H9 (cell line): ENCODE results near the gene BRPF1. TPM values are rescaled to one million over a fixed set of nuclear protein-coding genes. Genes with fewer than 3 reads are reported as not detected.

Source experiments
- DNase-seq: peaks from one replicate; pipeline ENCODE4 v3.0.0-alpha.2; 2017
- H2AFZ ChIP-seq: one replicate; pipeline ENCODE4 v1.6.1; 2013; ENCODE audit warnings: mild to moderate bottlenecking, low read length, control low read depth, moderate library complexity
- H2AK5ac ChIP-seq: 2 replicates; pipeline ENCODE4 v1.6.1; 2013; ENCODE audit warnings: low read length, control low read depth, mixed read lengths; ENCODE audit not compliant: insufficient read length
- H2BK120ac ChIP-seq: one replicate; pipeline ENCODE4 v1.6.1; 2013; ENCODE audit warnings: low read depth, mild to moderate bottlenecking, low read length, control low read depth, inconsistent platforms; ENCODE audit not compliant: poor library complexity, severe bottlenecking
- H2BK12ac ChIP-seq: 2 replicates; pipeline ENCODE4 v1.6.1; 2013; ENCODE audit warnings: low read length, control low read depth, mixed read lengths, low read depth; ENCODE audit not compliant: insufficient read length
- H2BK15ac ChIP-seq: 2 replicates; pipeline ENCODE4 v1.6.1; 2013; ENCODE audit warnings: low read depth, low read length, control low read depth
- H2BK20ac ChIP-seq: one replicate; pipeline ENCODE4 v1.6.1; 2013; ENCODE audit warnings: low read depth, mild to moderate bottlenecking, low read length, control low read depth, inconsistent platforms; ENCODE audit not compliant: poor library complexity, severe bottlenecking
- H2BK5ac ChIP-seq: 2 replicates; pipeline ENCODE4 v1.6.1; 2013; ENCODE audit warnings: low read length, control low read depth, mixed read lengths; ENCODE audit not compliant: insufficient read length
- H3K14ac ChIP-seq: 2 replicates; pipeline ENCODE4 v1.6.1; 2013; ENCODE audit warnings: low read length, control low read depth; ENCODE audit not compliant: insufficient read depth
- H3K18ac ChIP-seq: 2 replicates; pipeline ENCODE4 v1.6.1; 2013; ENCODE audit warnings: low read depth, mild to moderate bottlenecking, mixed read lengths, low read length, control low read depth; ENCODE audit not compliant: insufficient read length
- H3K23ac ChIP-seq: 2 replicates; pipeline ENCODE4 v1.6.1; 2013; ENCODE audit warnings: low read length, control low read depth, mixed read lengths, low read depth; ENCODE audit not compliant: insufficient read length
- H3K23me2 ChIP-seq: 2 replicates; pipeline ENCODE4 v1.6.1; 2013; ENCODE audit warnings: low read depth, mild to moderate bottlenecking, mixed read lengths, low read length, control low read depth; ENCODE audit not compliant: insufficient read length, poor library complexity, severe bottlenecking
- H3K27ac ChIP-seq: 2 replicates; pipeline ENCODE4 v1.5.1; 2013; ENCODE audit warnings: low read length, control low read depth, mixed read lengths, low read depth; ENCODE audit not compliant: insufficient read length
- H3K27me3 ChIP-seq: 2 replicates; pipeline ENCODE4 v1.6.1; 2013; ENCODE audit warnings: low read length, control low read depth, inconsistent platforms; ENCODE audit not compliant: insufficient read depth
- H3K4ac ChIP-seq: 2 replicates; pipeline ENCODE4 v1.6.1; 2013; ENCODE audit warnings: low read depth, mild to moderate bottlenecking, control low read depth, inconsistent platforms, low read length, moderate library complexity
- H3K4me1 ChIP-seq: 2 replicates; pipeline ENCODE4 v1.6.1; 2013; ENCODE audit warnings: low read length, control low read depth, inconsistent platforms; ENCODE audit not compliant: insufficient read depth
- H3K4me2 ChIP-seq: 2 replicates; pipeline ENCODE4 v1.6.1; 2013; ENCODE audit warnings: low read length, control low read depth, mixed read lengths; ENCODE audit not compliant: insufficient read length, insufficient read depth
- H3K56ac ChIP-seq: 2 replicates; pipeline ENCODE4 v1.6.1; 2013; ENCODE audit warnings: low read depth, mild to moderate bottlenecking, mixed read lengths, low read length, control low read depth; ENCODE audit not compliant: insufficient read length
- H3K79me1 ChIP-seq: 2 replicates; pipeline ENCODE4 v1.6.1; 2013; ENCODE audit warnings: low read depth, mild to moderate bottlenecking, moderate library complexity, low read length, control low read depth, inconsistent platforms; ENCODE audit not compliant: insufficient read depth, poor library complexity, severe bottlenecking
- H3K79me2 ChIP-seq: 2 replicates; pipeline ENCODE4 v1.6.1; 2013; ENCODE audit warnings: low read length, control low read depth, inconsistent platforms; ENCODE audit not compliant: insufficient read depth
- H3K9ac ChIP-seq: 2 replicates; pipeline ENCODE4 v1.6.1; 2013; ENCODE audit warnings: low read length, control low read depth, mixed read lengths; ENCODE audit not compliant: insufficient read length; ENCODE audit errors: extremely low read depth
- H3K9me3 ChIP-seq: one replicate; pipeline ENCODE4 v1.6.1; 2013; ENCODE audit warnings: low read depth, low read length, inconsistent platforms; ENCODE audit not compliant: control insufficient read depth
- H3T11ph ChIP-seq: one replicate; pipeline ENCODE4 v1.6.1; 2013; ENCODE audit warnings: mild to moderate bottlenecking, low read length, control low read depth, inconsistent platforms
- H4K20me1 ChIP-seq: one replicate; pipeline ENCODE4 v1.6.1; 2013; ENCODE audit not compliant: control insufficient read depth, insufficient read length, insufficient read depth
- H4K5ac ChIP-seq: 2 replicates; pipeline ENCODE4 v1.6.1; 2013; ENCODE audit warnings: low read depth, mild to moderate bottlenecking, mixed read lengths, low read length, control low read depth; ENCODE audit not compliant: insufficient read length
- H4K8ac ChIP-seq: replicated peaks from 2 replicates; pipeline ENCODE4 v1.6.1; 2013; ENCODE audit warnings: low read length, control low read depth, mixed read lengths, low read depth; ENCODE audit not compliant: insufficient read length
- H4K91ac ChIP-seq: 2 replicates; pipeline ENCODE4 v1.6.1; 2013; ENCODE audit warnings: low read depth, mild to moderate bottlenecking, moderate library complexity, mixed read lengths, low read length, control low read depth; ENCODE audit not compliant: insufficient read length
- H3K27ac Mint-ChIP-seq, 3 experiments: 2 replicates in 2 of 3; 3 replicates in 1 of 3; pipeline ENCODE4 v1.8.0; 2020 to 2021; ENCODE audit warnings: mixed read lengths in 3 of 3, mild to moderate bottlenecking in 1 of 3, moderate library complexity in 1 of 3
- H3K27me3 Mint-ChIP-seq: 2 replicates; pipeline ENCODE4 v1.8.0; 2021; ENCODE audit warnings: low read depth, mild to moderate bottlenecking, moderate library complexity, mixed read lengths
- H3K36me3 Mint-ChIP-seq, 3 experiments: 2 replicates in 2 of 3; 3 replicates in 1 of 3; pipeline ENCODE4 v1.8.0; 2020 to 2021; ENCODE audit warnings: low read depth in 3 of 3, mixed read lengths in 3 of 3; ENCODE audit not compliant: insufficient read depth in 1 of 3
- H3K4me1 Mint-ChIP-seq, 2 experiments: 2 replicates each; pipeline ENCODE4 v1.8.0; 2020; ENCODE audit warnings: mixed read lengths in 2 of 2
- H3K4me3 Mint-ChIP-seq, 2 experiments: 2 replicates in 1 of 2; 3 replicates in 1 of 2; pipeline ENCODE4 v1.8.0; 2020 to 2021; ENCODE audit warnings: mild to moderate bottlenecking in 2 of 2, mixed read lengths in 2 of 2, moderate library complexity in 1 of 2
- H3K9me3 Mint-ChIP-seq, 2 experiments: 2 replicates in 1 of 2; 3 replicates in 1 of 2; pipeline ENCODE4 v1.8.0; 2020; ENCODE audit warnings: mild to moderate bottlenecking in 2 of 2, mixed read lengths in 2 of 2, moderate library complexity in 1 of 2
- WGBS: extraction: QIAGEN DNeasy Blood & Tissue Kit; methylation state at CpG from one replicate; pipeline ENCODE4 v1.1.7; 2013; ENCODE audit warnings: missing lambda C conversion rate, low lambda C conversion rate, mixed read lengths; ENCODE audit not compliant: insufficient read length; ENCODE audit errors: extremely low coverage; 5-methylcytosine and 5-hydroxymethylcytosine counted together
- total RNA-seq: library from RNA; stranded (reverse); gene quantifications from 2 replicates; pipeline ENCODE4 v1.2.1, GENCODE V29; 2021
- TF ChIP-seq, protein P1 (sequence below): fragments of 200-600 bp; sonication (generic); conservative IDR thresholded peaks from 3 replicates; pipeline ENCODE4 v1.8.0; 2021; ENCODE audit warnings: antibody characterized with exemption, mild to moderate bottlenecking

Gene BRPF1
- total RNA-seq, 1 experiment from 2014 or later = 38.6 TPM

DNA sequence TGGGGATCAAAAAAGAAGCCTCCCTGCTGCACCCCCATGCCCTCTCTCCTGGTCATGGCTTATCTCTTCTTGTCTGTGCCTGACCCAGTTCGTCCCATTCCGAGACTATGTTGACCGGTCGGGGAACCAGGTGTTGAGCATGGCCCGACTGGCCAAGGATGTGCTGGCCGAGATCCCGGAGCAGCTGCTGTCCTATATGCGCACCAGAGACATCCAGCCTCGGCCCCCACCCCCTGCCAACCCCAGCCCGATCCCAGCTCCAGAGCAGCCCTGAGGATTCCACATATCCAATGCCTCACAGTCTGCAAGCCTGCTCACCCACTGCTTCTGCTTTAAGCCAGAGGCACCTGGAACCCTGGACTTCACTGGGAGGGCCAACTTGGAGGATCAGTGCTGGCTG is 2.1 kb upstream of the BRPF1 start:
- peaks cover 25 to 33% of the 10 kb centered on the region in 2 experiments for H3K4me1 Mint-ChIP-seq
- TF ChIP-seq, protein P1, sequence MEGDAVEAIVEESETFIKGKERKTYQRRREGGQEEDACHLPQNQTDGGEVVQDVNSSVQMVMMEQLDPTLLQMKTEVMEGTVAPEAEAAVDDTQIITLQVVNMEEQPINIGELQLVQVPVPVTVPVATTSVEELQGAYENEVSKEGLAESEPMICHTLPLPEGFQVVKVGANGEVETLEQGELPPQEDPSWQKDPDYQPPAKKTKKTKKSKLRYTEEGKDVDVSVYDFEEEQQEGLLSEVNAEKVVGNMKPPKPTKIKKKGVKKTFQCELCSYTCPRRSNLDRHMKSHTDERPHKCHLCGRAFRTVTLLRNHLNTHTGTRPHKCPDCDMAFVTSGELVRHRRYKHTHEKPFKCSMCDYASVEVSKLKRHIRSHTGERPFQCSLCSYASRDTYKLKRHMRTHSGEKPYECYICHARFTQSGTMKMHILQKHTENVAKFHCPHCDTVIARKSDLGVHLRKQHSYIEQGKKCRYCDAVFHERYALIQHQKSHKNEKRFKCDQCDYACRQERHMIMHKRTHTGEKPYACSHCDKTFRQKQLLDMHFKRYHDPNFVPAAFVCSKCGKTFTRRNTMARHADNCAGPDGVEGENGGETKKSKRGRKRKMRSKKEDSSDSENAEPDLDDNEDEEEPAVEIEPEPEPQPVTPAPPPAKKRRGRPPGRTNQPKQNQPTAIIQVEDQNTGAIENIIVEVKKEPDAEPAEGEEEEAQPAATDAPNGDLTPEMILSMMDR = no peak
- no peaks in the 10 kb centered on the region; a peak in 1 of 5 replicates for H3K9me3 Mint-ChIP-seq
- H3K14ac ChIP-seq = no peak overlapping the region
- peaks cover 14% of the 10 kb centered on the region for H3K23me2 ChIP-seq
- no peak overlapping the region for H3K4me3 Mint-ChIP-seq
- H4K8ac ChIP-seq = no peak overlapping the region
- H3T11ph ChIP-seq = no peak overlapping the region
- H4K91ac ChIP-seq = no peak overlapping the region
- no peak overlapping the region for H2AK5ac ChIP-seq
- no peak overlapping the region for H2AFZ ChIP-seq
- no peak overlapping the region for H4K5ac ChIP-seq
- H3K79me2 ChIP-seq = peaks cover 13% of the 10 kb centered on the region; the same call in 1 of the 2 replicates
- no peak overlapping the region for H3K4me2 ChIP-seq
- H3K79me1 ChIP-seq = peaks cover 4% of the 10 kb centered on the region
- no peak overlapping the region for H3K23ac ChIP-seq
- H2BK5ac ChIP-seq = no peak overlapping the region
- no peak overlapping the region for H3K18ac ChIP-seq
- H4K20me1 ChIP-seq = peaks cover 2% of the 10 kb centered on the region
- H2BK12ac ChIP-seq = no peak overlapping the region
- H2BK20ac ChIP-seq = no peak overlapping the region
- no peak overlapping the region for H3K4ac ChIP-seq
- H3K27me3 Mint-ChIP-seq = no peaks in the 10 kb centered on the region
- H2BK120ac ChIP-seq = no peak overlapping the region
- no peaks in the 10 kb centered on the region for H3K9me3 ChIP-seq
- H3K36me3 Mint-ChIP-seq = peaks cover 2 to 13% (median 8%) of the 10 kb centered on the region in 3 experiments; a peak in 5 of 7 replicates
- H3K9ac ChIP-seq = no peak overlapping the region
- no peak overlapping the region for H2BK15ac ChIP-seq
- no peak overlapping the region for H3K56ac ChIP-seq
- H3K4me1 ChIP-seq = no peaks in the 10 kb centered on the region
- H3K27ac Mint-ChIP-seq = no peak overlapping the region
- no peak overlapping the region for H3K27ac ChIP-seq
- WGBS = no CpG with 5 or more reads among the region's 10 CpGs
- H3K27me3 ChIP-seq = no peaks in the 10 kb centered on the region
- DNase-seq = no peak
